Measurements from ENCODE around the gene ITGB8.

Gene ITGB8

DNA sequence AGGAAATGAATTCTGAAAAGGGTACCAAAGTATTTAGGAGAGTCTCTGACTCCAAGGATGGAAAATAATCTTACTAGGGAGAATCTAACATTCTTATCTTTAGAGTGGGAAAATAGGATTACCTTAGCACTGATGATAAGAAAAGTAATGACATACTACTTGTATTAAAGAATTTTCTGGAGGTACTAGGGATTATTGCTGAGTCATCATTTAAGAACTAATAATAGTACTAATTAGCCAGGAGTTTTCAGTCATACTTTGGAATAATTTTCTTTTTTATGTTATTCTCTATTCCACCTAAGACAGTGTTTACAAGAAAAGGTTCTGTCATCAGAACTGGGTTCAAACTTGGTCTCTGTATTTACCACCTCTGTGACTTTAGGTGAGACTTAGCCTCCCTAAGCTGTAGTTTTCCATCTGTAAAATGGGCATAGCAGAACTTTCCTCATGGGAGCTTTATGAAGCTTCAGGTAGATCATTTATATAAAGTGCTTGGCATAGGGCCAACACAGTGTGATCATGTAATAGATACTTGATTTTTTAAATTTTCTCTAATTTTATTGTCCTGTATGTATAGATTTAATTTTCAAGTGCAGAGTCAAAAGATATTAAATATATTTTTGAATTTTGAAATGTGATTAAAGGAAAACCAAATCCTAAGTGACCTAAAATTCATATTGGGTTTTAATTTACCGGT, 20.4 kb downstream of the ITGB8 start:
- Histone ChIP-seq H3K4me3 (ENCODE audit: low read depth in 1 of 2, low read length in 2 of 2) (no peak overlapping the region), H3K27me3 (ENCODE audit: control insufficient read depth in 1 of 2, insufficient read depth in 2 of 2, low read length in 2 of 2) (no peaks in the 10 kb centered on the region), H3K27ac (ENCODE audit: low read depth, low read length) (no peak overlapping the region), H3K9ac (ENCODE audit: low read depth in 1 of 2, low read length in 2 of 2) (no peak overlapping the region), H3K9me3 (ENCODE audit: control insufficient read depth in 1 of 2, low read length in 2 of 2) (no peaks in the 10 kb centered on the region), H3K36me3 (ENCODE audit: control insufficient read depth in 1 of 2, insufficient read depth in 2 of 2, low read length in 2 of 2) (no peaks in the 10 kb centered on the region), H3K4me1 (ENCODE audit: control insufficient read depth in 1 of 2, insufficient read depth in 2 of 2, low read length in 2 of 2) (peaks cover 0 to 12% of the 10 kb centered on the region in 2 donors)

DNA sequence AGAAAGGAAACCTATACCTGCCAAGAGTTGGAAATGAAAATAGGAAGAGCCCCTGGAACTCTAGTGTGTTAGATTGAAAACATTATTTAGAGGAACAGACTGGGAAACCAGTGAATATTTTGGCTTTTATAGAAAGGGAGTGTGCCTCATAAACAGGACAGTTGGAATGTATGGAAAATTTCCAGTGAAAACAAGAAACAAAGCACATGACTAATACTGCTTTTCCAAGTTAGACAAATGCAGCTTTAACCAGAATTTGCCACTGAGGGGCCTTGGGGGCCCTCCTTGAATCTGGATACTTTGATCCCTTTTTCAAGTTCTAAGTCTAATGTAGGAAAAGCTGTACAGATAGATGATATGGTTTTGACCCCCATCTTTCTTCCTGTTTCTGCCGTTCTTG, 21.2 kb downstream of the ITGB8 start:
- no peak overlapping the region for H3K27ac ChIP-seq (ENCODE audit: low read depth, low read length)
- H3K36me3 ChIP-seq (ENCODE audit: control insufficient read depth in 1 of 2, insufficient read depth in 2 of 2, low read length in 2 of 2) = no peaks in the 10 kb centered on the region
- H3K9ac ChIP-seq (ENCODE audit: low read depth in 1 of 2, low read length in 2 of 2) = no peak overlapping the region
- no peak overlapping the region for H3K4me3 ChIP-seq (ENCODE audit: low read depth in 1 of 2, low read length in 2 of 2)
- H3K27me3 ChIP-seq (ENCODE audit: control insufficient read depth in 1 of 2, insufficient read depth in 2 of 2, low read length in 2 of 2) = no peaks in the 10 kb centered on the region
- H3K4me1 ChIP-seq (ENCODE audit: control insufficient read depth in 1 of 2, insufficient read depth in 2 of 2, low read length in 2 of 2) = peaks cover 0 to 12% of the 10 kb centered on the region in 2 donors
- no peaks in the 10 kb centered on the region for H3K9me3 ChIP-seq (ENCODE audit: control insufficient read depth in 1 of 2, low read length in 2 of 2)

DNA sequence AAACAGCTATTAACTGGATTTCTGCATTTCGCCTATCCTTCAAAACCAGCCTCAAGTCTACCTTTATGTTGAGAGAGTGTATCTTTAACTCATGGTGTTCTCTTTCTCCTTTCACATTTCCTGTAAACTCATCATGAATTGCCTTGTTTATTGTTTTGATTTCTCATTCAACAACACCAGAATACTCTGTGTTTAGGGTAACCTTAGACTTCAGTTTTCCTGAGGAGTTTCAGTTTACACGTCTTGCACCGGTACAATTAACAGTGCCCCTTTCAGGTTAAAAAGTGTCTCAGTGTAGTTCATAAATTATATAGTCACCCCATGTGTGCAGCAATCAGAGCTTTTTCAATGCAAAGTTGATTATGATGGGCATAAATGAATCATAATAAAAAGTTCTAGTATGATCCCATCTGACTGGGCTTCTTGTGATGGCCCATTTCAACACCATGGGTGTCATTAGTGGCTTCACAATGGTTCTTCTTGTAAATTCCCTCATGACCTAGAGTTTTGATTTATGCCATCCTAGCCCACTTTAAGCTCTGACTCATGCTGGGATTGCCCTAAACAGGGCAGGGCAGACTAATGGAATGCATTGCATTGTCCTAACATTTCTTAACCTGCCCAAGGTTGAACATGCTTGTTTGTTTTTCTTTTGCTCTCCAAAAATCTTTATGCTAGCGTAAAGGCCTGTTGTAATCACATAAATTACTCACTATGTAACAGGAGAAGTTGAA, 22.0 kb downstream of the ITGB8 start:
- H3K27ac ChIP-seq (ENCODE audit: low read depth, low read length) = no peak overlapping the region
- H3K4me3 ChIP-seq (ENCODE audit: low read depth in 1 of 2, low read length in 2 of 2) = no peak overlapping the region

DNA sequence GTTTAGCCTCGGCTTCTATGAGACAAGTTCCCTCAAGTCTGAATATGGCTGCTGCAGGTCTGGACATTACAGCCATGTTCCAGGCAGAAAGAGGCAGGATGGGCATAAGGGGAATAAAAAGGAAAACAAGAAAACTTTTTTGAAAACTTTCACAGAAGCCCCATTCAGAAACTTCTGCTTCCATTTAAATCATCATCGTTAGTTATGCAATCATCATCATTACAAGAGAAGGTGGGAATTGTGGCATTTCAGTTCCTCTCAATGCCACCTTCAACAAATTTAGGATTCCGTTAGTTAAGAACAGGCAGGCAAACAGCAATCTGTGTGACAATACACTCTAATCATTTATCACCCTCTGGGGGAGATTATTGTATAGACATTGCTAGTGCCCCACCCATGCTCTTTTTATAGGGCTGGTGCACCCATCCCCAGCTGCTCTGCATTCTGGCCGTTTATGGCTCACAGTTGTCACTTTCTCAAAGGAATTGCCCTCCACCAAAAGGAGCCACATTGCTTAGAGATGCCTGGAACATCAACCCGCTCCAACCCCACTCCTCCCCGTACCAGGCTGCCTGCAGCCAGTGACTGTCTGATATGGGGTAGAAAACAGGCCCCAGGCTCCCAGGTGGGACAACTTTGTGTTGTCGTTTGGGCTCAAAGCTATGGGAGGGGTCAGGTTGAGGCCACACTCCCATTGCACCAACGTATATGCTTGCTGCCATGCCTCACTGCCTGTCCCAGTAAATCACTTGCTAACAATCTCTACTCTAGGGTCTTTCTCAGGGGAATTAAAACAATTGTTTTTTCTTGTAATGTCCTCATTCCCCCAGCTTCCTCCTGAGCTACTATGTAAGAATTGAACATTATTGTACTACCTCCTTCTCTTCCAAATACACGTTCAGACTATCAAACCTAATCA, 24.2 kb downstream of the ITGB8 start:
- Histone ChIP-seq H3K4me1 (ENCODE audit: control insufficient read depth in 1 of 2, insufficient read depth in 2 of 2, low read length in 2 of 2) (peaks cover 0 to 12% of the 10 kb centered on the region in 2 donors), H3K36me3 (ENCODE audit: control insufficient read depth in 1 of 2, insufficient read depth in 2 of 2, low read length in 2 of 2) (no peaks in the 10 kb centered on the region), H3K9ac (ENCODE audit: low read depth in 1 of 2, low read length in 2 of 2) (no peak overlapping the region), H3K4me3 (ENCODE audit: low read depth in 1 of 2, low read length in 2 of 2) (no peak overlapping the region), H3K27me3 (ENCODE audit: control insufficient read depth in 1 of 2, insufficient read depth in 2 of 2, low read length in 2 of 2) (no peaks in the 10 kb centered on the region), H3K27ac (ENCODE audit: low read depth, low read length) (no peak overlapping the region), H3K9me3 (ENCODE audit: control insufficient read depth in 1 of 2, low read length in 2 of 2) (no peaks in the 10 kb centered on the region)

More for the DNA sequence above, 22.0 kb downstream of the ITGB8 start:
- no peak overlapping the region for H3K9ac ChIP-seq (ENCODE audit: low read depth in 1 of 2, low read length in 2 of 2)
- H3K4me1 ChIP-seq (ENCODE audit: control insufficient read depth in 1 of 2, insufficient read depth in 2 of 2, low read length in 2 of 2) = peaks cover 0 to 12% of the 10 kb centered on the region in 2 donors
- no peaks in the 10 kb centered on the region for H3K36me3 ChIP-seq (ENCODE audit: control insufficient read depth in 1 of 2, insufficient read depth in 2 of 2, low read length in 2 of 2)
- no peaks in the 10 kb centered on the region for H3K27me3 ChIP-seq (ENCODE audit: control insufficient read depth in 1 of 2, insufficient read depth in 2 of 2, low read length in 2 of 2)
- no peaks in the 10 kb centered on the region for H3K9me3 ChIP-seq (ENCODE audit: control insufficient read depth in 1 of 2, low read length in 2 of 2)

DNA sequence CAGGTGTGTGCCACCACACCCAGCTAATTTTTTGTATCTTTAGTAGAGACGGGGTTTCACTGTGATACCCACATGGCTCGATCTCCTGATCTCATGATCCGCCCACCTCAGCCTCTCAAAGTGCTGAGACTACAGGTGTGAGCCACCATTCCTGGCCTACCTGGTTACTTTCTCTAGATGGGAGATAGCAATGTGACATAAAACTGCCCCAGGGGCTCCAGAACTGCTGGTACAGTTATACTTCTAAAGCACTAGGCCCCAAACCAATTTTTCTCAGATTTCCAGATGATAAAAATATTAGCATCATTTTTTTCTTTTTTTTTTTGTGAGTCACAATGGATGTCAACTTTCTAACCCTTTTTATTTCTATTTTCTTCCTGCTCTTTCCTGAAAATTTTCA, 27.4 kb downstream of the ITGB8 start:
- no peak overlapping the region for H3K4me3 ChIP-seq (ENCODE audit: low read depth in 1 of 2, low read length in 2 of 2)
- no peak overlapping the region for H3K9ac ChIP-seq (ENCODE audit: low read depth in 1 of 2, low read length in 2 of 2)
- H3K27ac ChIP-seq (ENCODE audit: low read depth, low read length) = no peak overlapping the region
- H3K27me3 ChIP-seq (ENCODE audit: control insufficient read depth in 1 of 2, insufficient read depth in 2 of 2, low read length in 2 of 2) = no peaks in the 10 kb centered on the region
- no peaks in the 10 kb centered on the region for H3K9me3 ChIP-seq (ENCODE audit: control insufficient read depth in 1 of 2, low read length in 2 of 2)
- no peaks in the 10 kb centered on the region for H3K36me3 ChIP-seq (ENCODE audit: control insufficient read depth in 1 of 2, insufficient read depth in 2 of 2, low read length in 2 of 2)
- H3K4me1 ChIP-seq (ENCODE audit: control insufficient read depth in 1 of 2, insufficient read depth in 2 of 2, low read length in 2 of 2) = no peaks in the 10 kb centered on the region

DNA sequence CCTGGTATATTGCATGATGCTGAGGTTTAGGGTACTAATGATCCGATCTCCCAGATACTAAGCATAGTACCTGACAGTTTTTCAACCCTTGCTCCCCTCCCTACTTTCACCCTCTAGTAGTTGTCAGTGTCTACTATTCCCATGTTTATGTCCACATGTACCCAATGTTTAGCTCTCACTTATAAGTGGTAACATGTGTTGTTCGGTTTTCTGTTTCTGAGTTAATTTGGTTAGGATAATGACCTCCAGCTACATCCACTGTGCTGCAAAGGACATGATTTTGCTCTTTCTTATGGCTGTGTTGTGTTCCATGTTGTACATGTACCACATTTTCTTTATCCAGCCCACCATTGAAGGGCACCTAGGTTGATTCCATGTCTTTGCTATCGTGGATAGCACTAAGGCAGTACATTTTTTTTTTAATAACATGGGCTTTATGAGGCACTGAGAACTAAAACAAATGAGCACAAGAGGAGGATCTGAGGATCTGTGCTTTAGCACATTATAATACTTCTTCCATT, 28.1 kb downstream of the ITGB8 start:
- Histone ChIP-seq H3K27me3 (ENCODE audit: control insufficient read depth in 1 of 2, insufficient read depth in 2 of 2, low read length in 2 of 2) (no peaks in the 10 kb centered on the region), H3K9me3 (ENCODE audit: control insufficient read depth in 1 of 2, low read length in 2 of 2) (no peaks in the 10 kb centered on the region), H3K9ac (ENCODE audit: low read depth in 1 of 2, low read length in 2 of 2) (no peak overlapping the region), H3K4me1 (ENCODE audit: control insufficient read depth in 1 of 2, insufficient read depth in 2 of 2, low read length in 2 of 2) (no peaks in the 10 kb centered on the region), H3K4me3 (ENCODE audit: low read depth in 1 of 2, low read length in 2 of 2) (no peak overlapping the region), H3K27ac (ENCODE audit: low read depth, low read length) (no peak overlapping the region), H3K36me3 (ENCODE audit: control insufficient read depth in 1 of 2, insufficient read depth in 2 of 2, low read length in 2 of 2) (no peaks in the 10 kb centered on the region)

DNA sequence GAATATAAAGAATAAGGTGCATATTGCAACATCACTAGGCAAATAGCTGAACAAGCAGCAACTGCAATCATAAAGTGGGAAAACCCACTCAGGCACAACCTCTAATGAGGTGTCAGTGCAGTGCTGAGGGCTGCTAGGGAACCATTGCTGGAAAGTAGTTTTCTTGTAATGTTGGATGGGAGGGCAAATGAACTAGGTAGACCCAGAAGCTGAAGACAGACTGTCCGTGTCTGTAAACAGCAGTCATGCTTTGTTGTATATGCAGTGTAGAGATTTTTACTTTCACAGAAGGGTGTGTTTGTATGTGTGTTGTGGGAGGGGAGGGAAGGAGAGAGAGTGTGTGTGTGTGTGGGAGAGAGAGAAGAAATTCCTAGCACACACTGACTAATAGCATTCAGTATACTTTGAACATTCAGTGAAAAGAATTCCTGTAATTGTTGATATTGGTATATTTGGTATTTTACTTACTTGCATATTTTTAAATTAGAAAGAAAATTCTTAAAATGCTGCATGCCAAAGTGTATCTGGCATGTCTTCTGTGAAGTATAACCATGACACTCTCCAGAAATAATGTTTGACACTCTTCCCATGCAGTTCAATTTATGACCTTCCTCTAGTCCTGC, 28.8 kb downstream of the ITGB8 start:
- Histone ChIP-seq H3K36me3 (ENCODE audit: control insufficient read depth in 1 of 2, insufficient read depth in 2 of 2, low read length in 2 of 2) (peaks cover 0 to 2% of the 10 kb centered on the region in 2 donors), H3K9ac (ENCODE audit: low read depth in 1 of 2, low read length in 2 of 2) (no peak overlapping the region), H3K9me3 (ENCODE audit: control insufficient read depth in 1 of 2, low read length in 2 of 2) (no peaks in the 10 kb centered on the region), H3K27ac (ENCODE audit: low read depth, low read length) (no peak overlapping the region), H3K4me3 (ENCODE audit: low read depth in 1 of 2, low read length in 2 of 2) (no peak overlapping the region), H3K4me1 (ENCODE audit: control insufficient read depth in 1 of 2, insufficient read depth in 2 of 2, low read length in 2 of 2) (no peaks in the 10 kb centered on the region), H3K27me3 (ENCODE audit: control insufficient read depth in 1 of 2, insufficient read depth in 2 of 2, low read length in 2 of 2) (no peaks in the 10 kb centered on the region)

DNA sequence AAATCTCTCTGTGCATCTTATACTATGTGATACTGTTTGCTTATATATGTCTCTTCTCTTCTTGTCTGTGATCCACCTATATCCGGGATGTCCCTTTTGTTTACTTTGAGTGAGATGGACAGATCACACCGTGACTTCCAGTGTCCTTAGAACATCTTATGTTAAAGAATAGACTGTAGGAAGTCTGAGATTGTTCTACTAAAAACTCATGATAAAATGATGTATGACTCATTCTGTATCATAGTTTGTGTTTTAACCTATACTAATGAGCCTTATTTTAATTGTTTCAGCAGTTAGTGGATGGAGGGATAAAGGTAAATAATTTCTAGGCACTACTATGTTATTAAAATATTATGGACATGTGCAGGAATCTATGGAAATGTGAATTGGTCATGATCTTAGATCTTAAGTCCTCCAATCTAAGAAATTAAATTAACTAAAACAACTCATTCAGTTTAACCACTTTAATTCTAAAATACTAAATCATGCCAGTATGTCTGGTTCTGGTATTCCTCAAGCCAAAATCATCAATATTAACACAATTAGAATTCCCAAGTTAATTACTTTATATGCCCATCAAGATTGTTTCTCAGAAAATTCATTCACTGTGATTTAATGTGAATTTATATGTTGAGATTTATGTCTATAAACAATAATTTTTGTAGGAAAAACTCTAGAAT, 32.0 kb downstream of the ITGB8 start:
- Histone ChIP-seq H3K4me3 (ENCODE audit: low read depth in 1 of 2, low read length in 2 of 2) (no peak overlapping the region), H3K27me3 (ENCODE audit: control insufficient read depth in 1 of 2, insufficient read depth in 2 of 2, low read length in 2 of 2) (no peaks in the 10 kb centered on the region), H3K9ac (ENCODE audit: low read depth in 1 of 2, low read length in 2 of 2) (no peak overlapping the region), H3K9me3 (ENCODE audit: control insufficient read depth in 1 of 2, low read length in 2 of 2) (no peaks in the 10 kb centered on the region), H3K36me3 (ENCODE audit: control insufficient read depth in 1 of 2, insufficient read depth in 2 of 2, low read length in 2 of 2) (peaks cover 3 to 7% of the 10 kb centered on the region in 2 donors), H3K27ac (ENCODE audit: low read depth, low read length) (no peak overlapping the region), H3K4me1 (ENCODE audit: control insufficient read depth in 1 of 2, insufficient read depth in 2 of 2, low read length in 2 of 2) (no peaks in the 10 kb centered on the region)

DNA sequence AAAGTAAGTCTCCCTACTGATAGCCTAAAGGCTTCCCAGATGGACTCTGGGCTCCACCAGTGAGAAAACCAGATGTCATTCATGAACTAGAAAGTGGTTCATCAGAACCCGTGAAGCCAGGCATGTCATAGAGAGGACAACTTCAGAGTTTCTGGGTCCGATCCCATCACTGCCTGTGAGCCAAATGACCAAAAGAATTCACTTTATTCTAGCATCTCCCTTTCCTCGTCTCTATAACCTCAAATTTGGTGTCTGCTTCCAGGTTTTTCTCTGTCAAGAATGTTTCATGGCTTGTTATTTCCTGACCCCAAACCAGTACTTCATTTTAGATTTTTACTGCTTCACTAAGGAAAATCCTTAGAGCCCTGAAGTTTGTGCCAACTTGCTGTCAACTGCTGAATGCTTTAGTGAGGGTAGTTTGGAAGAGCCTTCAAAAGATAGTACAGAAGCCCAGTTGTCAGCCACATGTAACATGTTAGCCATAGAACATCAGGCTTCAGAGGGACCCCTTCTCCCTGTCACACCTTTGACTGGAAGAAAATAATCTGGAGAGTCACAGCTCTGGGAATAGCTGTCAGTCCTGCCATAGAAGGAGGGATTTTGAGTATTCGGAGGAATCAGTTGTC, 34.0 kb downstream of the ITGB8 start:
- H3K27me3 ChIP-seq (ENCODE audit: control insufficient read depth in 1 of 2, insufficient read depth in 2 of 2, low read length in 2 of 2) = no peaks in the 10 kb centered on the region
- peaks cover 6 to 8% of the 10 kb centered on the region in 2 donors for H3K36me3 ChIP-seq (ENCODE audit: control insufficient read depth in 1 of 2, insufficient read depth in 2 of 2, low read length in 2 of 2)
- no peak overlapping the region for H3K4me3 ChIP-seq (ENCODE audit: low read depth in 1 of 2, low read length in 2 of 2)
- H3K4me1 ChIP-seq (ENCODE audit: control insufficient read depth in 1 of 2, insufficient read depth in 2 of 2, low read length in 2 of 2) = no peaks in the 10 kb centered on the region
- no peak overlapping the region for H3K27ac ChIP-seq (ENCODE audit: low read depth, low read length)
- no peak overlapping the region for H3K9ac ChIP-seq (ENCODE audit: low read depth in 1 of 2, low read length in 2 of 2)
- H3K9me3 ChIP-seq (ENCODE audit: control insufficient read depth in 1 of 2, low read length in 2 of 2) = no peaks in the 10 kb centered on the region
